ENCODE measurements around the gene ZNF276. TPM values are rescaled to one million over a fixed set of nuclear protein-coding genes. Genes with fewer than 3 reads are reported as not detected.
"Not testable (repeated sequence)": the region's sequence is repeated elsewhere in the genome, so short reads cannot be mapped to it uniquely, and the experiment has no call there.

The ZNF276 gene
- total RNA-seq, 1 donor from 2014 or later, result 25.4 TPM

DNA sequence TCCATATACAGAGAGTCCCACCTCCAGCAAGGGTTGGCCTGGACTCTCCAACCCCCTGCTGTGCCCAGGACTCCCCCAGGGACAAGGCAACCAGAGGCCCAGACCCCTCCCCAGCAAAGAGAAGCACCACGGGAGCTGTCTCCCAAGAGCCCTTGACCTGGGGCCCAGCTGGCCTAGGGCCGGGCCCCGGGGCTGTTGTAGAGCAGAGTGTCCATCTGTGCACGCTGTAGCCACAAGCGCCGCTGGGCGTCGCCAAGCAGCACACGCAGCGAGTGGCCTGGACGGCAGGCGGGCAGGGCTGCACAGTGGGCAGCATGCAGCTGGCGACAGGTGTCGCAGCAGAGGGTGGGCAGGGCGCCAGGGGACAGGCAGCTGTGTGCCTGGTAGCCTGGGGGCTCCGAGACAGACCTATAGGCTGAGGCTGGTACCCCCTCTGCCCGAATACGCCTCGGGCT is 24.1 kb upstream of the ZNF276 start:
- DNase-seq (ENCODE audit: low spot score), result no peak
- TF ChIP-seq, protein P1, sequence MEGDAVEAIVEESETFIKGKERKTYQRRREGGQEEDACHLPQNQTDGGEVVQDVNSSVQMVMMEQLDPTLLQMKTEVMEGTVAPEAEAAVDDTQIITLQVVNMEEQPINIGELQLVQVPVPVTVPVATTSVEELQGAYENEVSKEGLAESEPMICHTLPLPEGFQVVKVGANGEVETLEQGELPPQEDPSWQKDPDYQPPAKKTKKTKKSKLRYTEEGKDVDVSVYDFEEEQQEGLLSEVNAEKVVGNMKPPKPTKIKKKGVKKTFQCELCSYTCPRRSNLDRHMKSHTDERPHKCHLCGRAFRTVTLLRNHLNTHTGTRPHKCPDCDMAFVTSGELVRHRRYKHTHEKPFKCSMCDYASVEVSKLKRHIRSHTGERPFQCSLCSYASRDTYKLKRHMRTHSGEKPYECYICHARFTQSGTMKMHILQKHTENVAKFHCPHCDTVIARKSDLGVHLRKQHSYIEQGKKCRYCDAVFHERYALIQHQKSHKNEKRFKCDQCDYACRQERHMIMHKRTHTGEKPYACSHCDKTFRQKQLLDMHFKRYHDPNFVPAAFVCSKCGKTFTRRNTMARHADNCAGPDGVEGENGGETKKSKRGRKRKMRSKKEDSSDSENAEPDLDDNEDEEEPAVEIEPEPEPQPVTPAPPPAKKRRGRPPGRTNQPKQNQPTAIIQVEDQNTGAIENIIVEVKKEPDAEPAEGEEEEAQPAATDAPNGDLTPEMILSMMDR (IDR thresholded peaks at IDR 0.05; ENCODE audit: unreplicated experiment), result no peak
- no peak overlapping the region for H3K4me3 Mint-ChIP-seq (ENCODE audit: unreplicated experiment)
- H3K4me1 Mint-ChIP-seq (ENCODE audit: unreplicated experiment), result no peaks in the 10 kb centered on the region
- H3K9me3 Mint-ChIP-seq (ENCODE audit: unreplicated experiment), result no peaks in the 10 kb centered on the region
- H3K27me3 Mint-ChIP-seq (ENCODE audit: unreplicated experiment), result peaks cover 18% of the 10 kb centered on the region
- H3K36me3 Mint-ChIP-seq (ENCODE audit: low read depth, unreplicated experiment), result peaks cover 12% of the 10 kb centered on the region
- H3K27ac Mint-ChIP-seq (ENCODE audit: unreplicated experiment), result no peak overlapping the region

DNA sequence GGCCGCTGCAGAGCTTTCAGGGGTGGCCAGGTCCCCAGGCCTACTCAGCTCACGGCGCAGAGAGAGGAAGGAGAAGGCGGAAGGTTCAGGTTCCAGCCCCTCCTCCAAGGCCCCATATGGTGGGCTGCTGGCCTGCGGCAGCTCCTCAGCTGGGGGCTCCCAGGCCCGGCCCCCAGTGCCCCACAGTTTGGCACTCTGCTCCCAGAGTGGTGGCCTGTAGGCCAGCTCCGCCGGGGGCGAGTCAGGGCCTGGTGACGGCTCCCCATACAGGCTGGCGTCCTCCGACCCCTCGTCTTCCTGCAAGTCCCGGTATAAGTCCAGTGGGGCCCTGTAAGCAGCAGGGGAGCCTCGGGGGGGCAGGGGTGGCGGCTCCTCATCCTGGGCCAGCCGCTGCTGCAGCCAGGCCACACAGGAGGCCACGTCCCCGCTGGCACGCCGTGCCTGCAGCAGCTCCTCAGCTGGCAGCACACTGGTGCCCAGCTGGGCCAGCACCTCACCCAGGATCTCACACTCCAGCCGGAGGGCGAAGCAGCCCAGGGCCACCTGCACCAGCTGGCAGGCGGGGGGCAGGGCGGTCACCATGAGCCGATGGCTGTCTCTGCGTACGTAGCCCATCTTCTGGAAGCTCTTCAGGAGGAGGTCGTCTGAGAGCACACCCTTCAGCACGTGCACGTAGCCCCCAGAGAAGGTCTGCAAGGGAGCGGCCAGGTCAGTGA is 23.6 kb upstream of the ZNF276 start:
- no peak for DNase-seq (ENCODE audit: low spot score)
- peaks cover 12% of the 10 kb centered on the region for H3K36me3 Mint-ChIP-seq (ENCODE audit: low read depth, unreplicated experiment)

DNA sequence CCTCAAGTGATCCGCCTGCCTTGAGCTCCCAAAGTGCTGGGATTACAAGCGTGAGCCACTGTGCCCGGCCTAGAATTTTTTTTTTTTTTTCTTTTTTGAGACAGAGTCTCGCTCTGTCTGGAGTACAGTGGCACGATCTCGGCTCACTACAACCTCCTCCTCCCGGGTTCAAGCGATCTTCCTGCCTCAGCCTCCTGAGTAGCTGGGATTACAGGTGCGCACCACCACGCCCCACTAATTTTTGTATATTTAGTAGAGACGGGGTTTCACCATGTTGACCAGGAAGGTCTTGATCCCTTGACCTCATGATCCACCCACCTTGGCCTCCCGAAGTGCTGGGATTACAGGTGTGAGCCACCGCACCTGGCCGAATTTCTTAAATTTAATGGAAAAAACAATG is 22.6 kb upstream of the ZNF276 start:
- H3K27ac Mint-ChIP-seq (ENCODE audit: unreplicated experiment); H3K4me1 Mint-ChIP-seq (ENCODE audit: unreplicated experiment); H3K9me3 Mint-ChIP-seq (ENCODE audit: unreplicated experiment); DNase-seq (ENCODE audit: low spot score); H3K36me3 Mint-ChIP-seq (ENCODE audit: low read depth, unreplicated experiment): not testable (repeated sequence)
- Mint-ChIP-seq H3K27me3 (ENCODE audit: unreplicated experiment) (peaks cover 21% of the 10 kb centered on the region), H3K4me3 (ENCODE audit: unreplicated experiment) (peak overlapping the region; percentile 85)

More for the DNA sequence above, 23.6 kb upstream of the ZNF276 start:
- Mint-ChIP-seq H3K4me1 (ENCODE audit: unreplicated experiment) (no peaks in the 10 kb centered on the region), H3K27ac (ENCODE audit: unreplicated experiment) (no peak overlapping the region), H3K4me3 (ENCODE audit: unreplicated experiment) (no peak overlapping the region), H3K27me3 (ENCODE audit: unreplicated experiment) (peaks cover 22% of the 10 kb centered on the region), H3K9me3 (ENCODE audit: unreplicated experiment) (no peaks in the 10 kb centered on the region)
- TF ChIP-seq, protein P1 (IDR thresholded peaks at IDR 0.05; ENCODE audit: unreplicated experiment), result no peak

DNA sequence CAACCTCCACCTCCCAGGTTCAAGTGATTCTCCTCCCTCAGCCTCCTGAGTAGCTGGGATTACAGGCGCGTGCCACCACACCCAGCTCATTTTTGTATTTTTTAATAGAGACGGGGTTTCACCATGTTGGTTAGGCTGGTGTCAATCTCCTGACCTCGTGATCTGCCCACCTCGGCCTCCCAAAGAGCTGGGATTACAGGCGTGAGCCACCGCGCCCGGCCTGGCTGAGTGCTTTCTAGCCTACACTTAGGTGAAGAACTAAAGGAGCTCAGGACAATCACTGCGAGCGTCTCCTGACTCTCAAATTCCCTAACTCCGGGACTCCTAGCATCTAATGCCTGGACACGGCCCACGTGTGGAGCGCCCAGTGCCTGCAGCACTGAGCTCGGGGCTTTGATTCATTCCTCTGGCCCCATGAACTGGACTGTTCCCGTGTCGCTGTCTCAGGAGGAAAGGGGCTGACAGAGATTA is 21.7 kb upstream of the ZNF276 start:
- H3K4me1 Mint-ChIP-seq (ENCODE audit: unreplicated experiment); DNase-seq (ENCODE audit: low spot score); H3K36me3 Mint-ChIP-seq (ENCODE audit: low read depth, unreplicated experiment); H3K27ac Mint-ChIP-seq (ENCODE audit: unreplicated experiment); H3K4me3 Mint-ChIP-seq (ENCODE audit: unreplicated experiment); H3K9me3 Mint-ChIP-seq (ENCODE audit: unreplicated experiment): not testable (repeated sequence)
- peaks cover 20% of the 10 kb centered on the region for H3K27me3 Mint-ChIP-seq (ENCODE audit: unreplicated experiment)

DNA sequence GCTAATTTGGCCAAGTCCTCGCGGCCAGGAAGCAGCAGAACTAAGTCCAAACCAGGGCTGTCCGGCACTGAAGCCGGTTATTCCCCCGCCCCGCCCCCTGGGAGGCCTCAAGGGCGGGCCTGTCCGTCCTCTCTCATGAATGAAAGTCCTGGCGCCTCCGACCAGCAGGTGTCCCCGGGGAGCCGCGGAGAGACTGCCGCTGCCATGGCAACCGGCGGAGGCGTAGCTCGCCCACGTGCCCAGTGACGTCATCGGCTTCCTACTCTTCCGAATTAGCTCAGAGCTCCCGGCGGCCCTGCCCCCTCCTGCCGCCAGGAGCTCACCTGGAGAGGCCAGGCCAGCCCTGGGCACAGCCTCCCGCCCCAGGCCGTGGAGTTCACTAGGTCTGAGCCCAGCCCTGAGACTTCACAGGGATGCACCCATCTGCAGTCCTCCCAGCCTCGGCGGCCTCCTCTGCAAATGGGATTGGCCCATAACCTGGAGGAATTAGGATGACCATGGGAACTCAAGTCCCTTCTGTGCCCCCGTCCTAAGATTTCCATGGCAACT is 21.2 kb upstream of the ZNF276 start:
- Mint-ChIP-seq H3K9me3 (ENCODE audit: unreplicated experiment) (no peaks in the 10 kb centered on the region), H3K27me3 (ENCODE audit: unreplicated experiment) (peaks cover 20% of the 10 kb centered on the region), H3K27ac (ENCODE audit: unreplicated experiment) (no peak overlapping the region), H3K36me3 (ENCODE audit: low read depth, unreplicated experiment) (peaks cover 6% of the 10 kb centered on the region), H3K4me3 (ENCODE audit: unreplicated experiment) (peak overlapping the region; percentile 25), H3K4me1 (ENCODE audit: unreplicated experiment) (no peaks in the 10 kb centered on the region)
- DNase-seq (ENCODE audit: low spot score), result peak; percentile 99
- TF ChIP-seq, protein P1 (IDR thresholded peaks at IDR 0.05; ENCODE audit: unreplicated experiment), result peak; percentile 72
